HUES48 (cell line): ENCODE data around the gene FOXO1.
"Not testable (repeated sequence)": the region's sequence is repeated elsewhere in the genome, so short reads cannot be mapped to it uniquely, and the experiment has no call there.

Experiments used
- H3K27ac ChIP-seq: one replicate; pipeline ENCODE4 v1.7.0; 2013; ENCODE audit warnings: low read depth, low read length, inconsistent platforms
- H3K27me3 ChIP-seq: 2 replicates; pipeline ENCODE4 v1.6.1; 2013; ENCODE audit warnings: mild to moderate bottlenecking, low read length; ENCODE audit not compliant: control insufficient read depth, insufficient read depth
- H3K36me3 ChIP-seq: 2 replicates; pipeline ENCODE4 v1.6.1; 2013; ENCODE audit warnings: low read length; ENCODE audit not compliant: control insufficient read depth, insufficient read depth
- H3K4me1 ChIP-seq: 2 replicates; pipeline ENCODE4 v1.6.1; 2013; ENCODE audit warnings: mild to moderate bottlenecking, low read length; ENCODE audit not compliant: control insufficient read depth, insufficient read depth
- H3K4me3 ChIP-seq: 2 replicates; pipeline ENCODE4 v1.5.1; 2013; ENCODE audit warnings: mild to moderate bottlenecking, low read depth, low read length
- H3K9ac ChIP-seq: 2 replicates; pipeline ENCODE4 v1.6.1; 2013; ENCODE audit warnings: mild to moderate bottlenecking, low read depth, low read length, moderate library complexity
- H3K9me3 ChIP-seq: 2 replicates; pipeline ENCODE4 v1.6.1; 2013; ENCODE audit warnings: low read length; ENCODE audit not compliant: control insufficient read depth, insufficient read depth

The FOXO1 gene

DNA sequence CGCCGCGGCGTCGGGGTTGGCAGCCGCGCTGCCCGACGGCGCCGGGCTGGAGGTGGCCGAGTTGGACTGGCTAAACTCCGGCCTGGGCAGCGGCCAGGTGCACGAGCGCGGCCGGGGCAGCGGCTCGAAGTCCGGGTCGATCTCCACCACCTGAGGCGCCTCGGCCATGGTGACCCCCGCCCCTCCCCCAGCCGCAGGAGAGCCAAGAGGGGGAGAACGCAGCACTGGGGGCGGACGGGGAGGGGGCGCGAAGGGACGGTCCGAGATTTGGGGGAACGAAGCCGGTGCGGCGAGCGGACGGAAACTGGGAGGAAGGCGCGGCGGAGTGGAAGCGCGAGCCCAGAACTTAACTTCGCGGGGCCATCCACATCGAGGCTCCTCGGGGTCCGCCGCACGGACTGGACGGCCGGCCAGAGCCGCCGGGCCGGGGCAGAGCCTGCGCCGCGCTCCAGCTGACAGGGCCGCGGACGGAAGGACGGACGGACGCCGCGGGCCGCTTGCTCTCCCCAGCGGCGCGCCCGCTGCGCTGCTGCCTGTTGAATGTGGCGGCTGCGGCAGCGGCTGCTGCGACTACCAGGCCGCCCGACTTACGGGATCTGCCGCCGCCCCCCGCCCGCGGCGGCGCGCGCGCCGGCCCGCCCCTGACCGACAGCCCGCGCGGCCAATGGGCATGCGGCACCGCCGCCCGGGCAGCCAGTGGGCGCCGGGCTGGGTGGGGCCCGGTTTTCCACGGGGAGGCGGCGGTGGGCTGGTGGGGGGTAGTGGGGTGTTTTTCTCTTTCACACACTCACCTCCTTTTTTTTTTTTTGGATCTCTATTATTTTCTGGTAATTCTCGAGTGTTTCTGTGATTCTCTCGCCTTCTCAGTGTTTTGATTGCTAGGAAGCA, at the start of gene FOXO1:
Gene FOXO1 (minus strand): TSS at position 597 of the 888 bp plus-strand sequence. CDS start 429 bp downstream, at position 168.
- H3K36me3 ChIP-seq = no peaks in the 10 kb centered on the region
- no peaks in the 10 kb centered on the region for H3K9me3 ChIP-seq
- peak within 1 kb of the TSS; percentile 75 for H3K9ac ChIP-seq
- peak within 1 kb of the TSS; percentile 98 for H3K4me3 ChIP-seq
- H3K4me1 ChIP-seq = peaks cover 36% of the 10 kb centered on the region
- no peaks in the 10 kb centered on the region for H3K27me3 ChIP-seq
- peak within 1 kb of the TSS; percentile 87 for H3K27ac ChIP-seq

DNA sequence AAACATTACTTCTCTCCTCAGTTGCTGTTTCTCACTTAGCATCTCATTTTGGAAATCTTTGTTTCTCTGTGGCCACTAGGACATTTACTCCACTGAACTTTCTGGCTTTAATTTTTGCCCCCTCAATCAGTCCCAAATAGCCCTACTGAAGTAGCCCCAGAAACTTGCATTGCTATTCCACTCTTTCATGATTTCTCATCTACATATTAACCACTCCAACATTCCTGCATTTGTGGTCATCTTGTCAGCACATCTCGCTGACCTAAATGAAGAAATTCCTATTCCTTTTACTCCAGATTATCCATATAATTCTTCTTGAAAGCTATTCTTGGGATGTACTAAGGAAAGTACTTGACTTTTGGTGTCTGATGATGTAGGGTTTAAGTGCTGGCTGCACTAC, 48.0 kb upstream of the FOXO1 start:
- H3K27ac ChIP-seq, H3K9ac ChIP-seq, H3K27me3 ChIP-seq, H3K4me3 ChIP-seq, H3K9me3 ChIP-seq, H3K4me1 ChIP-seq, H3K36me3 ChIP-seq: not testable (repeated sequence)

DNA sequence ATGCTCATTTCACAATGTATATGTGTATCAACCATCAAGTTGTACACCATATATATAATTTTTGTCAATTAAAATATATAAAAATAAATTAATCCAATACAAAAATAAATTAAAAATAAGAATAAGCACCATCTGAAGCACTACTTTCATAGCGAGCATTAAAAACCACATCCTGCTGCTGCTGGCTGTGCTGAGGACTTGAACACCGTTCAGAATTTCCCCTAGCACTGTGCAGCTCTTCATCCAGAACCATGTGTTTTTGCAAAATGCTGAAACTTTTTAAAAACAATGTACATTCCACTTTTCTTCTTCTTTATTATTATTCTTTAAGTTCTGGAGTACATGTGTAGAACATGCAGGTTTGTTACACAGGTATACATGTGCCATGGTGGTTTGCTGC, 40.0 kb upstream of the FOXO1 start:
- no peaks in the 10 kb centered on the region for H3K4me1 ChIP-seq
- H3K27me3 ChIP-seq = no peaks in the 10 kb centered on the region
- no peaks in the 10 kb centered on the region for H3K36me3 ChIP-seq
- no peak overlapping the region for H3K27ac ChIP-seq
- H3K9ac ChIP-seq = no peak overlapping the region
- H3K4me3 ChIP-seq = no peak overlapping the region
- no peaks in the 10 kb centered on the region for H3K9me3 ChIP-seq

DNA sequence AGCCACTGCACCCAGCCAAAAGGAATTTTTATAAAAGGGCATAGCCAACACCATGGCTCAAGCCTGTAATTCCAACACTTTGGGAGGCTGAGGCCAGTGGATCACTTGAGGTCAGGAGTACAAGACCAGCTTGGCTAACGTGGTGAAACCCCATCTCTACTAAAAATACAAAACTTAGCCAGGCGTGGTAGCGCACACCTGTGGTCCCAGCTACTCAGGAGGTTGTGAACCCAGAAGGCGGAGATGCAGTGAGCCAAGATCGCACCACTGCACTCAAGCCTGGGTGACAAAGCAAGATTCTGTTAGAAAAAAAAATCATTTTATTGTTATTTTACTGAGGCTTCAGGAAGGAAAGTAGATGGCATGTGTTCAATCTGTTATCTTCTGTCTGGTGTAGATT, 31.3 kb upstream of the FOXO1 start:
- Histone ChIP-seq H3K27me3 (no peaks in the 10 kb centered on the region), H3K27ac (no peak overlapping the region), H3K9me3 (no peaks in the 10 kb centered on the region), H3K36me3 (no peaks in the 10 kb centered on the region), H3K4me1 (peaks cover 8% of the 10 kb centered on the region), H3K9ac (no peak overlapping the region), H3K4me3 (no peak overlapping the region)

DNA sequence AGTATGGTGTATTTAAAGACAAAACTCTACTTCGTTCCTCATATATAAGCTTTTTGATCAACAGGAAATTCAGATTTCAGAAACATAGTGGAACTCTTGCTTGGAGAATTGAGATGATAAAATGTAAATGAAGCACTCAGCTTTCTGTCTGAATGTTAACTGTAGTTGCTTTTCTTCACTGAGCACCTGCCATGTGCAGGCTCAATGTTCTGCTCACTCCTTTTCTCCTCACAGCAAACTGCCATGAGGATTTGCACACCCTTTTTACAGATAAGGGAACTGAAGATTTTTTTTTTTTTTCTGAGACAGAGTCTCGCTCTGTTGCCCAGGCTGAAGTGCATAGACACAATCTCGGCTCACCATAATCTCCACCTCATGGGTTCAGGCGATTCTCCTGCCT, 28.0 kb upstream of the FOXO1 start:
- Histone ChIP-seq H3K27ac (no peak overlapping the region), H3K4me3 (no peak overlapping the region), H3K9me3 (no peaks in the 10 kb centered on the region), H3K27me3 (no peaks in the 10 kb centered on the region), H3K9ac (no peak overlapping the region), H3K4me1 (peaks cover 8% of the 10 kb centered on the region), H3K36me3 (no peaks in the 10 kb centered on the region)

DNA sequence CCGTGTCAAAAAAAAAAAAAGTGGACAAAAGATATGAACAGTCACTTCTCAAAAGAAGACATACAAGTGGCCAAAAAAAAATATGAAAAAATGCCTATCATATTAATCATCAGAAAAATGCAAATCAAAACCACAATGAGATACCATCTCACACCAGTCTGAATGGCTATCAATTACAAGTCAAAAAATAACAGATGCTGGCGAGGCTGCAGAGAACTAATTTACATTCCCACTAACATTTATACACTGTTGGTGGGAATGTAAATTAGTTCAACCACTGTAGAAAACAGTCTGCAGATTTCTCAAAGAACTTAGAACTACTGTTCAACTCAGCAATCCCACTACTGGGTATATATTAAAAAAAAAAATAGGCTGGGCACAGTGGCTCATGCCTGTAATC, 26.5 kb upstream of the FOXO1 start:
- H3K27me3 ChIP-seq = no peaks in the 10 kb centered on the region
- H3K4me3 ChIP-seq = no peak overlapping the region
- no peaks in the 10 kb centered on the region for H3K9me3 ChIP-seq
- no peak overlapping the region for H3K9ac ChIP-seq
- no peaks in the 10 kb centered on the region for H3K4me1 ChIP-seq
- H3K36me3 ChIP-seq = no peaks in the 10 kb centered on the region
- no peak overlapping the region for H3K27ac ChIP-seq

DNA sequence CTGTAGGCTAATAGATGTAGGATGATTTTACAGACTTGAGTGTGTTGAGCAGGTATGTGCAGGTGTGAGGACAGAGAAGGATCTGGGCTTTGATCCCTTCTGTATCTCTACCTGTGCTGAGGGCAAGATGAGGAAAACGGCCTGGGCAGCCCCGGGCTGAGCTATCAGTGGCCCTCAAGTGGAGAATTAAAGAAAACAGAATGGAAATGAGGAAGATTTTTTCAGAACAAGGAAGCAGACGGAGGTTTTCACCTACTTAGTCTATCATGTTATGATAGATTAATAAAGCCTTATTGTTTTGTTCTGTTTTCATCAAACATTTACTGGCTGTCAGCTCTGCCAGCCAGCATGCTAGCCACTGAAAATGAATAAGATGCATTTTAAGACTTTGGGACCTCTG, 22.3 kb upstream of the FOXO1 start:
- Histone ChIP-seq H3K27me3 (no peaks in the 10 kb centered on the region), H3K4me3 (no peak overlapping the region), H3K9ac (no peak overlapping the region), H3K9me3 (no peaks in the 10 kb centered on the region), H3K36me3 (no peaks in the 10 kb centered on the region), H3K4me1 (no peaks in the 10 kb centered on the region), H3K27ac (no peak overlapping the region)

DNA sequence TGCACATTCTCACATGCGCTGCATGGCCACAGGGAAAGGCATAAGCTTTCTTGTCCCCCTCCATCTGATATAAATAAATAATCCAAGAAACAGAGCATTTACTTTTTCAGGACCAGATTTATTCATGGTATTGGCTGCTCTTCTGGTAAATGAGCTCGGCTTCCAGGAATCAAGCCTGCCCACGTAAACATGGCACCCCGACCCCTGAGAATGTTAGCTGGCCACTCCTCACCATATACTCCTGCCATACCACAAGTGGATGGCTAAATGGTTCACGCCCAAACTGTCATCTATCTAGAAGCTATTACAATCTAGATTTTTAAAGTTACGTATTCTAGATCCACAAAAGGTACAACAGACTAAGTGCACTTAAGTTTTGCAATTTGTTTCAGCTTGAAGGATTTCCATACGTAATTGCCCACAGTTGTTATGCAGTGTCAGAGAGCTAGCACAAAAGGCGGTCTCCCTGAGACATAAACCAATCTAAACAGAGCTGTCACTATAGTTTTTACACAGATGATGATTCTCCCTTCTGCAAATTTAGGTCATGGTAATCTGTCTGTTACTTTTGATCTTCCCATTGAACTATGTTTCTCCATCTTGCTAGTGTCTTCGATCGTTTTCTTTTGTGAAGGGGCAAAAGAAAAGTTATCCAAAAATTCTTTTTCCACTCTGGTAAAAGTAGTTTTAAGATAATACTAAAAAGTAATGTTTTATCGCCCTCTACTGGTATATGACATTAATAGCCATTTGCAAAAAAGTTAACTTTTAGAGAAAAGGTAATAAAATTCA, 16.2 kb upstream of the FOXO1 start:
- no peak overlapping the region for H3K4me3 ChIP-seq
- H3K27ac ChIP-seq = peak overlapping the region; percentile 60
- H3K27me3 ChIP-seq = no peaks in the 10 kb centered on the region
- H3K9me3 ChIP-seq = no peaks in the 10 kb centered on the region
- H3K9ac ChIP-seq = no peak overlapping the region
- no peaks in the 10 kb centered on the region for H3K36me3 ChIP-seq
- peaks cover 32% of the 10 kb centered on the region for H3K4me1 ChIP-seq

DNA sequence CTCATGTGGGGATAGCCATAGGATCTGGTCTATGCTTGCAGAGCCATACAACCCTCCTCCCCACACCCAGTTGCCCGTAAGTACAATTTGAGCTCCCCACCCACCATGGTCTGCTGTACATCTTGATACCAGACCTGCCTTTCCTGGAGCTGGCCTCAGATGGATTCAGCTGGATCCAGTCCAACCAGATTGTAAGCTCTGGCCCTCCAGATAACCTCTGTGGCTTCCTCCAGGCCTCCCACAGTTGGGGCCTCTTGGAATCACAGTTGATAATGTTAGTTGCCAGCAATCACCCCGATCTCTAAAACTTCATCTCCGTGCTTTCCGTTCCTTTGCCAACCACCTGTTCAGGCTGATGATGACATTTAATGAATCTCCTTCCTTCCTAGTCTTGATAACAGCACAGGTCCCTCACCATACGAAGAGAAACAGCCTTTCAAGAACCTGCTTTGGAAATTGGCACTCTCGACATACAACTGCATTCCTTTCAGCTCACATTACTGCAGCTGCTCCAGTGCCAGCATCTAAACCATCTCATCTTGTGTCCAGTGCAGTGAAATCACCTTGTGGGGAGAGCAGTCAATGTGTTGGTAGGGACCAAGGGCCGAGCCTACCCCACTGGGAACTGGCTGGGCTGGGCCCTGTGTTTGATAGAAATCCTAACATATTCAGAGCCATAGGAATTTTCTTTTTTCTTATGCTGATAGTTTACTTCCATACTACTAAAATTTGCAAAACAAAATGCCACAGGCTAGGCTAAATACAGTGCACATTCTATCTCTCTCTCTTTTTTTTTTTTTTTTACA, 15.1 kb upstream of the FOXO1 start:
- peaks cover 32% of the 10 kb centered on the region for H3K4me1 ChIP-seq
- no peaks in the 10 kb centered on the region for H3K36me3 ChIP-seq
- H3K9ac ChIP-seq = peak overlapping the region; percentile 38
- peak overlapping the region; percentile 55 for H3K4me3 ChIP-seq
- peak overlapping the region; percentile 87 for H3K27ac ChIP-seq
- H3K27me3 ChIP-seq = no peaks in the 10 kb centered on the region
- H3K9me3 ChIP-seq = no peaks in the 10 kb centered on the region

DNA sequence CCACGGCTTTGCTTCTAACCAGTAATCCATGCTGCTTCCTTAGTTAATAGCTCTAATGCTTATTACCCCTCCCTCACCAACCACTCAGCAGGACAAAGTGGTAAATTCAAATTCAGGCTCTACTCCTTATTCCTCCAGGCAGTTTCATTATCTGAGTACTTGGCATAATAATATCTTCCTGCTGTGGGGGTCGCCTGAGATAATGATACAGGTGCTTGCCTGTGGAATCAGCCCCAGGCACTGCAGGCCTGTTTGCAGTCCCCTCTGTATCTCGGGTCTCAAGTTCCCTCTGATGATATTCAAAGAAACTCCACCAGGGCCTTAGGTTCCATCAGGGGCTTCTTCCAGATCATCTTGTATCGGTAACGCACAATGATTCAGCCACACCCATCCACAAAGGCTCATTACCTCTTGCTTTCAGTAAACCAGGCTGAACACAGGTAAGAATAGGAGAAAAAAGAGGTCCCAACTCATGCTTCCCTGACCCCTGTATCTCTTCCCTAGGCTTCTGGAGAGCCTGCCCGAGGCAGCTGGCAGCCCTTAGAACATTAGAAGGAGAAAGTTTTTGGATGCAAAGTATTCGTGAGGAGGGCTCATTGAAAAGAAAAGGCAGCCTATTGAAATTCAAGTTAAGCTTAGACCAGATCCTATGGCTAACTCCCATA, 14.3 kb upstream of the FOXO1 start:
- Histone ChIP-seq H3K27me3 (no peaks in the 10 kb centered on the region), H3K4me3 (peak overlapping the region; percentile 55), H3K9me3 (no peaks in the 10 kb centered on the region), H3K9ac (peak overlapping the region; percentile 38), H3K4me1 (peaks cover 32% of the 10 kb centered on the region), H3K36me3 (no peaks in the 10 kb centered on the region), H3K27ac (peak overlapping the region; percentile 87)
